ENCODE data around the gene LAMB1. TPM values are rescaled to one million over a fixed set of nuclear protein-coding genes. Genes with fewer than 3 reads are reported as not detected.

Gene LAMB1
- total and polyA plus RNA-seq, 2 of the 13 experiments (the other 11 are each of a cell fraction or from before 2014, with no cell fraction given), result 109 to 124 TPM

DNA sequence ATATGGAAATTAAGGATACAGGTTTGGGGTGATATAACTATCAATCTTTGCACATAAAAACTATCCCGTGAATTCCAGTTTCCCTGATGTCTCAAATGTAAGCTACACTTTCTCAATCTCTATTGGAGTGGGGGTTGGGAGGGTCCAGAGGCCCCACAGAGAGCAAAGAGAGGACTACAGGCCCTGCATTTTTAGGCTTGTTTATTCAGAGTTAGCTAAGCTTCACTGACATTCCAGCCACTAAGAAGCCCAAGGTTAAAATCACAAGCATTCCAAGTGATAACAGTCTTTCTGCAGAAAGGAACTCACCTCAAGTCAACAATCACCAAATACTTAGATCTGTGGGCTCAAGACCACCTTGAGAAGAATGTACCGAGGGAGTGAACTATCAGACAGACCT, 31.6 kb upstream of the LAMB1 start (continued):
- TF ChIP-seq, protein P1, sequence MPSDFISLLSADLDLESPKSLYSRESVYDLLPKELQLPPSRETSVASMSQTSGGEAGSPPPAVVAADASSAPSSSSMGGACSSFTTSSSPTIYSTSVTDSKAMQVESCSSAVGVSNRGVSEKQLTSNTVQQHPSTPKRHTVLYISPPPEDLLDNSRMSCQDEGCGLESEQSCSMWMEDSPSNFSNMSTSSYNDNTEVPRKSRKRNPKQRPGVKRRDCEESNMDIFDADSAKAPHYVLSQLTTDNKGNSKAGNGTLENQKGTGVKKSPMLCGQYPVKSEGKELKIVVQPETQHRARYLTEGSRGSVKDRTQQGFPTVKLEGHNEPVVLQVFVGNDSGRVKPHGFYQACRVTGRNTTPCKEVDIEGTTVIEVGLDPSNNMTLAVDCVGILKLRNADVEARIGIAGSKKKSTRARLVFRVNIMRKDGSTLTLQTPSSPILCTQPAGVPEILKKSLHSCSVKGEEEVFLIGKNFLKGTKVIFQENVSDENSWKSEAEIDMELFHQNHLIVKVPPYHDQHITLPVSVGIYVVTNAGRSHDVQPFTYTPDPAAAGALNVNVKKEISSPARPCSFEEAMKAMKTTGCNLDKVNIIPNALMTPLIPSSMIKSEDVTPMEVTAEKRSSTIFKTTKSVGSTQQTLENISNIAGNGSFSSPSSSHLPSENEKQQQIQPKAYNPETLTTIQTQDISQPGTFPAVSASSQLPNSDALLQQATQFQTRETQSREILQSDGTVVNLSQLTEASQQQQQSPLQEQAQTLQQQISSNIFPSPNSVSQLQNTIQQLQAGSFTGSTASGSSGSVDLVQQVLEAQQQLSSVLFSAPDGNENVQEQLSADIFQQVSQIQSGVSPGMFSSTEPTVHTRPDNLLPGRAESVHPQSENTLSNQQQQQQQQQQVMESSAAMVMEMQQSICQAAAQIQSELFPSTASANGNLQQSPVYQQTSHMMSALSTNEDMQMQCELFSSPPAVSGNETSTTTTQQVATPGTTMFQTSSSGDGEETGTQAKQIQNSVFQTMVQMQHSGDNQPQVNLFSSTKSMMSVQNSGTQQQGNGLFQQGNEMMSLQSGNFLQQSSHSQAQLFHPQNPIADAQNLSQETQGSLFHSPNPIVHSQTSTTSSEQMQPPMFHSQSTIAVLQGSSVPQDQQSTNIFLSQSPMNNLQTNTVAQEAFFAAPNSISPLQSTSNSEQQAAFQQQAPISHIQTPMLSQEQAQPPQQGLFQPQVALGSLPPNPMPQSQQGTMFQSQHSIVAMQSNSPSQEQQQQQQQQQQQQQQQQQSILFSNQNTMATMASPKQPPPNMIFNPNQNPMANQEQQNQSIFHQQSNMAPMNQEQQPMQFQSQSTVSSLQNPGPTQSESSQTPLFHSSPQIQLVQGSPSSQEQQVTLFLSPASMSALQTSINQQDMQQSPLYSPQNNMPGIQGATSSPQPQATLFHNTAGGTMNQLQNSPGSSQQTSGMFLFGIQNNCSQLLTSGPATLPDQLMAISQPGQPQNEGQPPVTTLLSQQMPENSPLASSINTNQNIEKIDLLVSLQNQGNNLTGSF (CRISPR knock-in tag; IDR thresholded peaks at IDR 0.05), result no peak
- TF ChIP-seq, protein P2, sequence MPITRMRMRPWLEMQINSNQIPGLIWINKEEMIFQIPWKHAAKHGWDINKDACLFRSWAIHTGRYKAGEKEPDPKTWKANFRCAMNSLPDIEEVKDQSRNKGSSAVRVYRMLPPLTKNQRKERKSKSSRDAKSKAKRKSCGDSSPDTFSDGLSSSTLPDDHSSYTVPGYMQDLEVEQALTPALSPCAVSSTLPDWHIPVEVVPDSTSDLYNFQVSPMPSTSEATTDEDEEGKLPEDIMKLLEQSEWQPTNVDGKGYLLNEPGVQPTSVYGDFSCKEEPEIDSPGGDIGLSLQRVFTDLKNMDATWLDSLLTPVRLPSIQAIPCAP (CRISPR knock-in tag; IDR thresholded peaks at IDR 0.05; ENCODE audit: low read depth), result no peak
- TF ChIP-seq, protein P3, sequence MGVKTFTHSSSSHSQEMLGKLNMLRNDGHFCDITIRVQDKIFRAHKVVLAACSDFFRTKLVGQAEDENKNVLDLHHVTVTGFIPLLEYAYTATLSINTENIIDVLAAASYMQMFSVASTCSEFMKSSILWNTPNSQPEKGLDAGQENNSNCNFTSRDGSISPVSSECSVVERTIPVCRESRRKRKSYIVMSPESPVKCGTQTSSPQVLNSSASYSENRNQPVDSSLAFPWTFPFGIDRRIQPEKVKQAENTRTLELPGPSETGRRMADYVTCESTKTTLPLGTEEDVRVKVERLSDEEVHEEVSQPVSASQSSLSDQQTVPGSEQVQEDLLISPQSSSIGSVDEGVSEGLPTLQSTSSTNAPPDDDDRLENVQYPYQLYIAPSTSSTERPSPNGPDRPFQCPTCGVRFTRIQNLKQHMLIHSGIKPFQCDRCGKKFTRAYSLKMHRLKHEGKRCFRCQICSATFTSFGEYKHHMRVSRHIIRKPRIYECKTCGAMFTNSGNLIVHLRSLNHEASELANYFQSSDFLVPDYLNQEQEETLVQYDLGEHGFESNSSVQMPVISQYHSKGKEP (CRISPR knock-in tag; IDR thresholded peaks at IDR 0.05), result no peak
- peak; percentile 31; the same call in 1 of the 2 replicates for TF ChIP-seq FOXK1 (CRISPR knock-in tag; IDR thresholded peaks at IDR 0.05; ENCODE audit: borderline replicate concordance, low read depth)
- TF ChIP-seq, protein P4, sequence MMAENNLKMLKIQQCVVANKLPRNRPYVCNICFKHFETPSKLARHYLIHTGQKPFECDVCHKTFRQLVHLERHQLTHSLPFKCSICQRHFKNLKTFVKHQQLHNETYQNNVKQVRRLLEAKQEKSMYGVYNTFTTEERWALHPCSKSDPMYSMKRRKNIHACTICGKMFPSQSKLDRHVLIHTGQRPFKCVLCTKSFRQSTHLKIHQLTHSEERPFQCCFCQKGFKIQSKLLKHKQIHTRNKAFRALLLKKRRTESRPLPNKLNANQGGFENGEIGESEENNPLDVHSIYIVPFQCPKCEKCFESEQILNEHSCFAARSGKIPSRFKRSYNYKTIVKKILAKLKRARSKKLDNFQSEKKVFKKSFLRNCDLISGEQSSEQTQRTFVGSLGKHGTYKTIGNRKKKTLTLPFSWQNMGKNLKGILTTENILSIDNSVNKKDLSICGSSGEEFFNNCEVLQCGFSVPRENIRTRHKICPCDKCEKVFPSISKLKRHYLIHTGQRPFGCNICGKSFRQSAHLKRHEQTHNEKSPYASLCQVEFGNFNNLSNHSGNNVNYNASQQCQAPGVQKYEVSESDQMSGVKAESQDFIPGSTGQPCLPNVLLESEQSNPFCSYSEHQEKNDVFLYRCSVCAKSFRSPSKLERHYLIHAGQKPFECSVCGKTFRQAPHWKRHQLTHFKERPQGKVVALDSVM (CRISPR knock-in tag; IDR thresholded peaks at IDR 0.05), result no peak
- TF ChIP-seq AGO2 (optimal IDR thresholded peaks at IDR 0.05; ENCODE audit: low read depth, low read length), result no peak
- no peak for TF ChIP-seq ZBTB3 (CRISPR knock-in tag; IDR thresholded peaks at IDR 0.05; ENCODE audit: borderline replicate concordance, low read depth)
- TF ChIP-seq ZNF510 (CRISPR knock-in tag; IDR thresholded peaks at IDR 0.05; ENCODE audit: low read depth), result no peak
- TF ChIP-seq ZNF292 (CRISPR knock-in tag; IDR thresholded peaks at IDR 0.05; ENCODE audit: borderline replicate concordance, low read depth), result peak; percentile 43; the same call in 1 of the 2 replicates
- TF ChIP-seq, protein P5, sequence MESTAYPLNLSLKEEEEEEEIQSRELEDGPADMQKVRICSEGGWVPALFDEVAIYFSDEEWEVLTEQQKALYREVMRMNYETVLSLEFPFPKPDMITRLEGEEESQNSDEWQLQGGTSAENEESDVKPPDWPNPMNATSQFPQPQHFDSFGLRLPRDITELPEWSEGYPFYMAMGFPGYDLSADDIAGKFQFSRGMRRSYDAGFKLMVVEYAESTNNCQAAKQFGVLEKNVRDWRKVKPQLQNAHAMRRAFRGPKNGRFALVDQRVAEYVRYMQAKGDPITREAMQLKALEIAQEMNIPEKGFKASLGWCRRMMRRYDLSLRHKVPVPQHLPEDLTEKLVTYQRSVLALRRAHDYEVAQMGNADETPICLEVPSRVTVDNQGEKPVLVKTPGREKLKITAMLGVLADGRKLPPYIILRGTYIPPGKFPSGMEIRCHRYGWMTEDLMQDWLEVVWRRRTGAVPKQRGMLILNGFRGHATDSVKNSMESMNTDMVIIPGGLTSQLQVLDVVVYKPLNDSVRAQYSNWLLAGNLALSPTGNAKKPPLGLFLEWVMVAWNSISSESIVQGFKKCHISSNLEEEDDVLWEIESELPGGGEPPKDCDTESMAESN (CRISPR knock-in tag; conservative IDR thresholded peaks at IDR 0.05), result no peak
- TF ChIP-seq SSRP1 (CRISPR knock-in tag; IDR thresholded peaks at IDR 0.05), result no peak
- TF ChIP-seq HNRNPLL (IDR thresholded peaks at IDR 0.05; ENCODE audit: low read depth, low read length, poor library complexity, severe bottlenecking), result no peak
- TF ChIP-seq, protein P6, sequence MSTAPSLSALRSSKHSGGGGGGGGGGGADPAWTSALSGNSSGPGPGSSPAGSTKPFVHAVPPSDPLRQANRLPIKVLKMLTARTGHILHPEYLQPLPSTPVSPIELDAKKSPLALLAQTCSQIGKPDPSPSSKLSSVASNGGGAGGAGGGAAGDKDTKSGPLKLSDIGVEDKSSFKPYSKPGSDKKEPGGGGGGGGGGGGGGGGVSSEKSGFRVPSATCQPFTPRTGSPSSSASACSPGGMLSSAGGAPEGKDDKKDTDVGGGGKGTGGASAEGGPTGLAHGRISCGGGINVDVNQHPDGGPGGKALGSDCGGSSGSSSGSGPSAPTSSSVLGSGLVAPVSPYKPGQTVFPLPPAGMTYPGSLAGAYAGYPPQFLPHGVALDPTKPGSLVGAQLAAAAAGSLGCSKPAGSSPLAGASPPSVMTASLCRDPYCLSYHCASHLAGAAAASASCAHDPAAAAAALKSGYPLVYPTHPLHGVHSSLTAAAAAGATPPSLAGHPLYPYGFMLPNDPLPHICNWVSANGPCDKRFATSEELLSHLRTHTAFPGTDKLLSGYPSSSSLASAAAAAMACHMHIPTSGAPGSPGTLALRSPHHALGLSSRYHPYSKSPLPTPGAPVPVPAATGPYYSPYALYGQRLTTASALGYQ (CRISPR knock-in tag; IDR thresholded peaks at IDR 0.05), result peak; percentile 75

Data from HepG2 (cell line).